Esophagus muscularis mucosa (tissue), 4 donors: Measurements from ENCODE around the gene YPEL1. TPM values are rescaled to one million over a fixed set of nuclear protein-coding genes. Genes with fewer than 3 reads are reported as not detected.

Experiments used
- DNase-seq: peaks from one replicate; pipeline ENCODE4 v3.0.0-alpha.2; 2017; ENCODE audit errors: extremely low spot score
- H3K27ac ChIP-seq, 4 donors: fragments of 200-600 bp; sonication (generic); replicated peaks in 1 of 4; 1 replicate in 3 of 4; 2 replicates in 1 of 4; pipeline ENCODE4 v1.5.1; 2016 to 2019; ENCODE audit warnings: mild to moderate bottlenecking in 1 of 4
- H3K27me3 ChIP-seq, 4 donors: fragments of 200-600 bp; sonication (generic); one replicate each; pipeline versions ENCODE4 v1.5.1 to v1.6.0; 2016 to 2019
- H3K36me3 ChIP-seq, 4 donors: fragments of 200-600 bp; sonication (generic); one replicate each; pipeline ENCODE4 v1.5.1; 2016 to 2019
- H3K4me1 ChIP-seq, 4 donors: fragments of 200-600 bp; sonication (generic); one replicate each; pipeline ENCODE4 v1.5.1; 2016 to 2019
- H3K4me3 ChIP-seq, 4 donors: fragments of 200-600 bp; sonication (generic); 1 replicate in 2 of 4; 2 replicates in 2 of 4; pipeline ENCODE4 v1.5.1; 2016 to 2019; ENCODE audit warnings: mild to moderate bottlenecking in 4 of 4, moderate library complexity in 1 of 4
- H3K9me3 ChIP-seq, 4 donors: fragments of 200-600 bp; sonication (generic); 1 replicate in 3 of 4; 2 replicates in 1 of 4; pipeline ENCODE4 v1.5.1; 2016 to 2019
- EP300 ChIP-seq: sonication (generic); formaldehyde crosslinking; IDR thresholded peaks from one replicate; pipeline ENCODE4 v1.6.1; 2017; ENCODE audit warnings: antibody characterized with exemption
- POLR2A ChIP-seq: fragments of 450-650 bp; IDR thresholded peaks from one replicate; pipeline ENCODE4 v1.6.1; 2017; ENCODE audit warnings: antibody characterized with exemption, moderate library complexity, mild to moderate bottlenecking, low read depth
- POLR2AphosphoS5 ChIP-seq, 2 donors: sonication (generic); formaldehyde crosslinking; IDR thresholded peaks; one replicate each; pipeline ENCODE4 v1.6.1; 2017; ENCODE audit warnings: antibody characterized with exemption in 2 of 2
- WGBS: methylation state at CpG from one replicate; pipeline ENCODE4 v1.1.5; 2018; 5-methylcytosine and 5-hydroxymethylcytosine counted together
- intact Hi-C: fragments of 100-400 bp; cut with DNase I; formaldehyde crosslinking; loops from one replicate; pipeline ENCODE4 v1.15.1; 2023
- total RNA-seq, 4 donors: library from RNA; depleted of rRNA; stranded (reverse); fragments of >200 nt; gene quantifications; one replicate each; pipeline versions ENCODE4 v1.1.0 to v1.2.1, GENCODE V29; 2016
- TF ChIP-seq, protein P1 (sequence below), 3 experiments: fragments of 200-600 bp in 2 of 3; fragments of 450-650 bp in 1 of 3; sonication (generic) in 2 of 3; IDR thresholded peaks; one replicate each; pipeline ENCODE4 v1.5.1; 2017 to 2019; ENCODE audit warnings: antibody characterized with exemption in 3 of 3, mild to moderate bottlenecking in 2 of 3, moderate library complexity in 1 of 3

YPEL1 gene
- total RNA-seq, 4 donors from 2014 or later, result 12.0 to 30.7 (median 16.5) TPM

GRCh38 chr22:21686193-21686608 is 49.4 kb downstream of the YPEL1 start:
- peaks cover 0 to 8% (median 6%) of the 10 kb centered on the region in 4 donors for H3K4me1 ChIP-seq
- intact Hi-C loops, result no loop called here
- TF ChIP-seq, protein P1, sequence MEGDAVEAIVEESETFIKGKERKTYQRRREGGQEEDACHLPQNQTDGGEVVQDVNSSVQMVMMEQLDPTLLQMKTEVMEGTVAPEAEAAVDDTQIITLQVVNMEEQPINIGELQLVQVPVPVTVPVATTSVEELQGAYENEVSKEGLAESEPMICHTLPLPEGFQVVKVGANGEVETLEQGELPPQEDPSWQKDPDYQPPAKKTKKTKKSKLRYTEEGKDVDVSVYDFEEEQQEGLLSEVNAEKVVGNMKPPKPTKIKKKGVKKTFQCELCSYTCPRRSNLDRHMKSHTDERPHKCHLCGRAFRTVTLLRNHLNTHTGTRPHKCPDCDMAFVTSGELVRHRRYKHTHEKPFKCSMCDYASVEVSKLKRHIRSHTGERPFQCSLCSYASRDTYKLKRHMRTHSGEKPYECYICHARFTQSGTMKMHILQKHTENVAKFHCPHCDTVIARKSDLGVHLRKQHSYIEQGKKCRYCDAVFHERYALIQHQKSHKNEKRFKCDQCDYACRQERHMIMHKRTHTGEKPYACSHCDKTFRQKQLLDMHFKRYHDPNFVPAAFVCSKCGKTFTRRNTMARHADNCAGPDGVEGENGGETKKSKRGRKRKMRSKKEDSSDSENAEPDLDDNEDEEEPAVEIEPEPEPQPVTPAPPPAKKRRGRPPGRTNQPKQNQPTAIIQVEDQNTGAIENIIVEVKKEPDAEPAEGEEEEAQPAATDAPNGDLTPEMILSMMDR (IDR thresholded peaks at IDR 0.05), result no peak
- TF ChIP-seq EP300, result no peak
- H3K27me3 ChIP-seq, result no peaks in the 10 kb centered on the region
- DNase-seq, result no peak
- 100% methylated on average over 4 of the region's 8 CpGs for WGBS
- no peak overlapping the region for H3K4me3 ChIP-seq
- H3K9me3 ChIP-seq, result no peaks in the 10 kb centered on the region
- no peak overlapping the region for H3K27ac ChIP-seq
- peaks cover 46 to 89% (median 88%) of the 10 kb centered on the region in 4 donors for H3K36me3 ChIP-seq

DNA sequence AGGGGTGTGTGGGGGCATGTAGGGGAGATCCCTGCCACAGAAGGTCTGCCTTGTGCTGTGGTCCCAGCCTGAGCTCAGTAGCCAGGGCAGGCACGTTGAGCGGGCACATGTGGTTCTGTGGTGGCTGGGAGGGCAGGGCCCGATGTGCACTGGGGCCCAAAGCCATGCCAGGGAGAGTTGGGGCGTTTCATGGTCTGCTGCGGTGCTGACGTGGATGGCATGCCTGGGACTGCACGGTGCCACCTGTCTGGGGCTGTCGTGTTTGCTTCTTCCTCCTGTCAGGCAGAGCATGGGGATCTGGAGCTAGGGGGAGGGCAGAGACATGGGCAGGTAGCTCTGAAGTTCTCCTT is 50.5 kb downstream of the YPEL1 start:
- TF ChIP-seq POLR2AphosphoS5 (IDR thresholded peaks at IDR 0.05), result no peak
- TF ChIP-seq, protein P1 (IDR thresholded peaks at IDR 0.05), result no peak
- no peak for TF ChIP-seq POLR2A
- TF ChIP-seq EP300, result no peak
- peaks cover 49 to 92% (median 89%) of the 10 kb centered on the region in 4 donors for H3K36me3 ChIP-seq
- H3K4me1 ChIP-seq, result peaks cover 0 to 6% (median 4%) of the 10 kb centered on the region in 4 donors
- WGBS, result 93% methylated on average over 3 of the region's 8 CpGs
- H3K9me3 ChIP-seq, result no peaks in the 10 kb centered on the region
- no peak for DNase-seq
- intact Hi-C loops, result no loop called here
- no peak overlapping the region for H3K4me3 ChIP-seq
- no peak overlapping the region for H3K27ac ChIP-seq
- H3K27me3 ChIP-seq, result no peaks in the 10 kb centered on the region

DNA sequence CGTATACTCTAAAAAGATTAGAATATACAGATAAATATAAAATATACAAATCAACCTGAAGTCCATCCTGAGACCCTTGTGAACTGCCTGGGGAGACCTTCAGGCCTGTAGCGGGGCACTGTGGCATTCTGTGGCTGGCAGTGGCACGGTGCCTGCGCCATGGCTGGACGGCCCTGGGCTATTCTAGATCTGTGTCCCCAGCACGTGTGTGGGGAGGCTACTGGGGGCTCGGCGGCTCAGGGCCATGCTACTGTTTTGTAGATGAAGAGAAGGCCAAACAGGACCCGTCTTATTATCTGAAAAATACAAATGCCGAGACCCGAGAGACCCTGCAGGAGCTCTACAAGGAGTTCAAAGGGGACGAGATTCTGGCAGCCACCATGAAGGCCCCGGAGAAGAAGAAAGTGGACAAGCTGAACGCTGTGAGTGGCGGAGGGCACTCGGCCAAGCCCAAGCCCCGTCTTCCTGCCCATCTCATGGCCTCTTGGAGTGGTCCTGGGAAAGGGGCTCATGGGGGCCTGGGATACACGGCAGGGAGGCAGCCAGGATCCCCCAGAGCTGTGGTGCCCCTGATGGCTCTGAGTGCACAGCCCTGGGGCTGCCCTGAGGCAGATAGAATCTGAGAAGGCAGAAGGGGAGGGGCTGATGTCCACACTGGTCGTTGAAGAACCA is 51.0 kb downstream of the YPEL1 start:
- intact Hi-C loops, result no loop called here

DNA sequence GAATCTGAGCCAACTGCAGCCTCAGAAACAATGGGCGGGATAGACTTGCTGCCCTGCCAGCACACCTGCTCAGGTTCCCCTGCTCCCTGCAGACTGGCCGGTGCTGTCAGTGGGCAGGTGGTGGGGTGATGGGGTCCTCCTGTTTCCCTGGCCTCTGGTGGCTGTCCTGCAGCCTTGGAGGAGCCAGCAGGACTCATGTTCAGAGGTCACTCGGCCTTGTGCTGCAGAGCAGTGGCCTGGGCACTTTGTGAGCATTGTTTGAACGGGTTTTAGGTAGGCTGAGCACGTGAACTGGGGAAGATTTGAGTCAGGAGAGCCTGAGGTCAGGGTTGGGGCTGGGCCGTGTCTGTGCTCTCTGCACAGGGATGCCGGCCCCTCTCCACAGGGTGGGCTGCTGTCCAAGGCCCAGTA is 52.2 kb downstream of the YPEL1 start:
- H3K27me3 ChIP-seq, result no peaks in the 10 kb centered on the region
- WGBS, result 94% methylated on average over 4 of the region's 7 CpGs
- H3K36me3 ChIP-seq, result peaks cover 46 to 85% (median 75%) of the 10 kb centered on the region in 4 donors
- TF ChIP-seq, protein P1 (IDR thresholded peaks at IDR 0.05), result no peak
- no peak for TF ChIP-seq EP300
- TF ChIP-seq POLR2A, result no peak
- no peak for TF ChIP-seq POLR2AphosphoS5 (IDR thresholded peaks at IDR 0.05)
- no peak for DNase-seq
- H3K9me3 ChIP-seq, result no peaks in the 10 kb centered on the region
- no peak overlapping the region for H3K4me3 ChIP-seq
- H3K27ac ChIP-seq, result no peak overlapping the region
- no peaks in the 10 kb centered on the region for H3K4me1 ChIP-seq
- intact Hi-C loops, result no loop called here

More for the DNA sequence above, 51.0 kb downstream of the YPEL1 start:
- TF ChIP-seq POLR2A (no peak), EP300 (no peak), POLR2AphosphoS5 (IDR thresholded peaks at IDR 0.05) (no peak)
- TF ChIP-seq, protein P1 (IDR thresholded peaks at IDR 0.05), result no peak
- H3K9me3 ChIP-seq, result no peaks in the 10 kb centered on the region
- H3K36me3 ChIP-seq, result peaks cover 49 to 88% (median 85%) of the 10 kb centered on the region in 4 donors
- no peaks in the 10 kb centered on the region for H3K27me3 ChIP-seq
- no peak overlapping the region for H3K27ac ChIP-seq
- H3K4me3 ChIP-seq, result no peak overlapping the region
- H3K4me1 ChIP-seq, result peaks cover 0 to under 1% (median 0%) of the 10 kb centered on the region in 4 donors
- no peak for DNase-seq
- WGBS, result 88% methylated on average over 19 of the region's 19 CpGs
